Hematopoietic multipotent progenitor cell treated with erythropoietin and hydrocortisone succinate and interleukin-3 and kit ligand, for 4 days (in vitro differentiated cells): ENCODE results near the gene SATL1.
"Not testable (repeated sequence)": the region's sequence is repeated elsewhere in the genome, so short reads cannot be mapped to it uniquely, and the experiment has no call there.

ENCODE experiments used
- DNase-seq: peaks from one replicate; pipeline ENCODE4 v3.0.0-alpha.2; 2015

The SATL1 gene

DNA sequence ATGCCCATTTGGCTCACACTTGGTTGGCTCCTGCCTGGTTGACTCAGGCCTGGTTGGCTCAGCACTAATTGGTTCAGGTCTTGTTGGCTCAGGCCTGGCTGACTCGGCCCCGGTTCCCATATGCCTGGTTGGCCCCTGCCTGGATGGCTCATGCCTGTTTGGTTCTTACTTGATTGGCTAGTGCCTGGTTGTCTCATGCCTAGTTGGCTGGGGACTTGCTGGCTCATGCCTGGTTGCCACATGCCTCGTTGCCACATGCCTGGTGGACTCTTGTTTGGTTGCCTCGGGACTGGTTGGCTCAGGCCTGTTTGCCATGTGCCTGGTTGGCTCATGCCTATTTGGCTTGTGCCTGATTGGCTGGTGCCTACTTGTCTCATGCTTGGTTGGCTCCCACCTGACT, 136.2 kb downstream of the SATL1 start:
- no peak for DNase-seq

DNA sequence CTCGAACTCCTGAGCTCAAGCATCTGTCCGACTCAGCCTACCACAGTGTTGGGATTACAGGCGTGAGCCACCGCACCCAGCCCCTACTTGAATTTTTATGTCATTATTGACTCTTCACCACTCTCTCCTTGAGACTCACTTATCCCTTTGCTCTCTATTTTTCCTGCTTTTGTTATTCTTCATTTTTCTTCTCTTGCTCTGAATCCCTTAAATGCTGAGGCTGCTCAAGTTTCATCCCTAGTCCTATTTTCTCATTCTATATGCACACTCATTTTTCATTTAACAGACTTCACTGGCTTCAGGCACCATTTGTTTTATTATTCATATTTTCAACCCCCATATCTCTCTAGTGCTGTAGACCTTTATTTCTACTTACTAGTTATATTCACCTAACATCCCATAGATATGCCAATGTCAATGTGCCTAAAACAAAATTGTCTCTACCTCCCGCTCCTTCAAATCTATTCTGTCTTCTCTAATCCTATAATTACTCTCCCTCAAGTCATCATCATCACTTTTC, 154.2 kb downstream of the SATL1 start:
- no peak for DNase-seq

DNA sequence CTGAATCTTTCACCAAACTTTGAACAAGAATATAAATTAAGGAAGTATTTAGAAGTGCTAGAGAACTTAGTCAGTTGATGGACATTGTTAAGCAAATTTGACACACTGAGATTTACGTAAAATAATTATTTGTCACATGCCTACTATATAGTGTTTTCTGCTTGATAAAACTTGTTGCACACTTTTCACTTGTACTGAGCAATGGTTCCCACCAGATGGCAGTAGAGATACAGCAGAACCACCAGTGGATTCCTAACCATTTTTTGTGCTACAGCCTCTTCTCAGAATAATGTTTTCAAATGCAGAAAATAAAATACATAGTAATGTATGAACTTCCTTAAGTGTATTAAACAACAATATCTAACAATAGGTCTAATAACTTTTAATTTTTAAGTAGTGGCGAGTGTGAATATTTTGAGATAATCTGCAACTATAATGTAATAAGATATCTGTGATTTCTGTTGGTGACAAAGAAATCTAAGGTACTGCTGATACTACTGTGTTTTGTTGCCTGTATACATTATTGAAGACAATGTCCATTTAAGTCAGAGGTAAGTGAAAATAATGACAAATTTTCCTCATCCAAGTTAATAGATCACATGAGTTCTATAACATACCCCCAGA, 158.7 kb downstream of the SATL1 start:
- DNase-seq = peak; percentile 52

GRCh38 chrX:85077247-85077646, 166.3 kb downstream of the SATL1 start:
- DNase-seq = not testable (repeated sequence)

DNA sequence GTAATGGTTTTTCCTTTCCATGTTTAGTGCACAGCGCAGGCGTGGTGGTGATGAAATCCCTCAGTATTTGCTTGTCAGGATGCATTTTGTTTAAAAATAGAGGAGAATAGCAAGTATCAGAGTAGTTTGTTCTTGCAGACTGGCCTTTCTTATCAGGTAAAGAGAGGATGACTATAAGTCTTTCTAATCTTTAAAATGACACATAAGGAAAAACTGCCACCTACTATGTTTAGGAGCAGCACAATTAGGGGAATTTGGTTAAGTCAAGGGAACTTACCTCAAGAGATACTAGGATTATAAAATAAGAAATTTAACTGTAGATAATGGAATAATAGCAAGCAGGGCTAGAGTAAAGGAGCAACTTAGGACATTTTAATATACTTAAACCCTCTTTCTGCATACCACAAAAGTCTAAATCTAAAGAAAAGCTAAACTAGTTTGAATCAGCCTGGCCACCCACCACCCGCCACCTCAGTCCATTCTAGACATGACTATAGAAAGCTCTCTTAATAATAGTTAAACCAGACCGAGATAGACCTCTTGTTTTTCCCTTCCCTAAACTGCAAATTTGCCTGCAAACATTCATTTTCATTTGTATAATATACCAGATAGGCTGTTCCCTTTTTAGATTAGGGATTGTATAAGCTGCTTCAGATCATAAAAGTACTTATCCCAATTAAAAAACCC, 177.9 kb downstream of the SATL1 start:
- no peak for DNase-seq

DNA sequence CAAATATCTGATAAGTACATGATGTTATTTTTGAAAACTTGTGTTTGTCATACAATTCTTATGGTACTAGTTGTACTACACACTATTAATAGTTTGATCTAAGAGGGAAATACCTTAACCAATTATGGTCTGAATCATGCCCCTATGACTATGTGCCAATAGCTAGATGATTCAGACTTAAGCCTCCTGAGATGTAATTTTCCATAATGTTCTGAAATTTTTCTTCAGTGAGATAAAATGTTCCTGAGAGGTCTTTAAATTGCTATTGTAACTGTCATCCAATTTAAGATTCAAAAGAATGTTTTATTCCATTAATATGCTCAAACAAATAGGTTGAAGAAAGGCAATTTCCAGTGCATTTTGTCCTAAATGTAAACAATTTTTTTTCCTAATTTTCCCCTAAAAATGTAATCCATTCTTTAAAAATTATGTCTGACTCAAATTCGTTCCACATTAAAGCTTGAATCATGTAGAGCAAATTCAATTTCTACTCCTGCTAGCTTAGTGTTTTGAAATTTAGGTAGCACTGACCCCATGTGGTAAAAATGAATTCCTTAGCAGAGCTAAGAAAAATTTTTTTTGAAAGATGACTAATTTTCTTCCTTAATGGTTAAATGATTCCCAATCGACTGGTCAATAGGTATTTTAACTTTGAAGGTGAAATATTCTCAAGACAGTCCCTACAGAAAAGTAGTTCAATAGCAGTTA, 190.8 kb downstream of the SATL1 start:
- peak; percentile 41 for DNase-seq

DNA sequence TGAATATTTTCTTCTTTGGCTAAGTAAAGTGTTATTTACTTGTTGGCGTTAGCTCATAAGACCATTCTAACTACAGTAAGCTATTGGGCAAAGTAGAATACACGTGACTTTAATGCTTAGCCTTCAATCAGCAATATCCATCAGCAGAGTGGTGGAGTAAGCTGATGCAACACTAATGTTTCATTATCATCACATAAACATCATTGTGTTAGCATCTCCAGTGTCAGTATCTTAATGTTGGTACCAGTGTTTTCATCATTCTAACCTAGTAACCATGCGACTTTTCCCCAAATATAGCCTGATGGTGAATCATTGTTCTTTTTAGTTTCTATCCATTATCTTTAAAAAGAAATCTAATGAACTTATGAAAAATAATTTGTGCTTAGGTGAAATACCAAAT, 191.4 kb downstream of the SATL1 start:
- DNase-seq = no peak

GRCh38 chrX:85051627-85052026, 192.0 kb downstream of the SATL1 start:
- no peak for DNase-seq
